ENCODE measurements around the gene POLE3. TPM values are rescaled to one million over a fixed set of nuclear protein-coding genes. Genes with fewer than 3 reads are reported as not detected.
"Not testable (repeated sequence)": the region's sequence is repeated elsewhere in the genome, so short reads cannot be mapped to it uniquely, and the experiment has no call there.

Gene POLE3
- total and polyA plus RNA-seq, 5 experiments from 2014 or later, result 59.5 to 138 (median 116) TPM

- DNase-seq (no peak), ATAC-seq (no peak)
- POLR2A ChIA-PET, result interaction anchor here (0.6 to 0.7 kb wide), 3 partner anchors 14 to 39 kb away, joined by 3 to 4 read pairs (median 4); partner anchors contain the start of genes C9orf43 and POLE3
- Mint-ChIP-seq H3K27ac (peak overlapping the region in 2 of 10 donors; percentile 8 to 59), H3K9me3 (no peaks in the 10 kb centered on the region), H3K27me3 (no peaks in the 10 kb centered on the region), H3K36me3 (peaks cover 0 to 15% (median 0%) of the 10 kb centered on the region in 3 donors), H3K4me3 (no peak overlapping the region), H3K4me1 (peaks cover 7 to 17% (median 13%) of the 10 kb centered on the region in 4 donors)
Observed at GRCh38 chr9:113370806-113371325, 39.6 kb downstream of the POLE3 start.

DNA sequence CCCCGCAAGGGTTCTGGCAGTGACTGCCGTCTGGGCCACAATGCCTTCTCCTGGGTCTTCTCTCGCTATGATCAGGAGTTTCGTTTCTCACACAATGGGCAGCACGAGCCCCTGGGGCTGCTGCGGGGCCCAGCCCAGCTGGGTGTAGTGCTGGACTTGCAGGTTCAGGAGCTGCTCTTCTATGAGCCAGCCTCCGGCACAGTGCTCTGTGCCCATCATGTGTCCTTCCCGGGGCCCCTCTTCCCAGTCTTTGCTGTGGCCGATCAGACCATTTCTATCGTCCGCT is 40.7 kb downstream of the POLE3 start:
- no peak overlapping the region for H3K4me3 Mint-ChIP-seq
- no peaks in the 10 kb centered on the region for H3K27me3 Mint-ChIP-seq
- POLR2A ChIA-PET, result interaction anchor here (0.6 kb wide), 1 partner anchor 18 kb away, joined by 6 read pairs; no protein-coding TSS in a partner anchor
- H3K4me1 Mint-ChIP-seq, result peaks cover 0 to 7% (median 3%) of the 10 kb centered on the region in 4 donors
- H3K36me3 Mint-ChIP-seq, result peaks cover 0 to 13% (median 0%) of the 10 kb centered on the region in 3 donors
- no peak for DNase-seq
- no peak for ATAC-seq
- H3K27ac Mint-ChIP-seq, result no peak overlapping the region
- H3K9me3 Mint-ChIP-seq, result no peaks in the 10 kb centered on the region

DNA sequence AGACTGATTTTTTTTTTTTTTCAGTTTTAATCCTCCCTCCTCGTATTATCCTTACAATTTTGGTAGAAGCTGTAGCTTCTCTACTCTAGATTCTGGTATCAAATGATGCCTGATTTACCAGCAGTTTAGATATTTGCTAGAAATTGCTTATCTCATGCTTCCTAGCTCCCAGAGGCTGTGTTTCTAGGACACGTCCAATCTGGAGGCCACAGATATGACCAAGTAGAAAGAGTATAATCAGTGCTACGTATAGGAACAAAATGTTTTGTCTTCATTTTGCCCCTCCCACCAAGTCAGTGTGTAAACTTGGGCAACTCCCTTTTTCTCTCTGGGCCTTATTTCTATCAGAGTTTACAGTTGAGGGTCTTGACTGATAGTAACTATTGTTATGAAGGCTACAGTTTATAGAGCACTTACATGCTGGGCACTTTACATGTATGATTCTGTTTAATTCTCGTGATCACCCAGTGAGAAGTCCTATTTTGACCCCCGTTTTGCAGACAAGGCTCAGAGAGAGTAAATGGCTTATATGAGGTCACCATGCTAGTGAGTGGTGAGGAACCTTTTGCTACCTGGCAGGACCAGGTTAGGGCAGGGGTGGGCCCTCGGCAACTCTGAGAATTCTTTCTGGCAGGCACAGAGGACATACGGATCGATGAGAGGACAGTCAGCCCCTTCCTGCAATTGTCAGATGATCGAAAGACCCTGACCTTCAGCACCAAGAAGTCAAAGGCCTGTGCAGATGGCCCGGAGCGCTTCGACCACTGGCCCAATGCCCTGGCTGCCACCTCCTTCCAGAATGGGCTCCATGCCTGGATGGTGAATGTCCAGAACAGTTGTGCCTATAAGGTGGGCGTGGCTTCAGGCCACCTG is 41.3 kb downstream of the POLE3 start:
- no peaks in the 10 kb centered on the region for H3K27me3 Mint-ChIP-seq
- ATAC-seq, result no peak
- H3K27ac Mint-ChIP-seq, result no peak overlapping the region
- POLR2A ChIA-PET, result no interaction called here
- peaks cover 0 to 5% (median 2%) of the 10 kb centered on the region in 4 donors for H3K4me1 Mint-ChIP-seq
- H3K36me3 Mint-ChIP-seq, result peaks cover 0 to 9% (median 0%) of the 10 kb centered on the region in 3 donors
- no peaks in the 10 kb centered on the region for H3K9me3 Mint-ChIP-seq
- no peak for DNase-seq
- H3K4me3 Mint-ChIP-seq, result no peak overlapping the region

GRCh38 chr9:113368348-113368981 is 42.0 kb downstream of the POLE3 start:
- Mint-ChIP-seq H3K4me3 (no peak overlapping the region), H3K36me3 (peaks cover 0 to 6% (median 0%) of the 10 kb centered on the region in 3 donors), H3K27me3 (no peaks in the 10 kb centered on the region), H3K4me1 (peaks cover 0 to 5% (median 2%) of the 10 kb centered on the region in 4 donors), H3K9me3 (no peaks in the 10 kb centered on the region), H3K27ac (no peak overlapping the region)
- ATAC-seq (no peak), DNase-seq (no peak)
- POLR2A ChIA-PET, result no interaction called here

DNA sequence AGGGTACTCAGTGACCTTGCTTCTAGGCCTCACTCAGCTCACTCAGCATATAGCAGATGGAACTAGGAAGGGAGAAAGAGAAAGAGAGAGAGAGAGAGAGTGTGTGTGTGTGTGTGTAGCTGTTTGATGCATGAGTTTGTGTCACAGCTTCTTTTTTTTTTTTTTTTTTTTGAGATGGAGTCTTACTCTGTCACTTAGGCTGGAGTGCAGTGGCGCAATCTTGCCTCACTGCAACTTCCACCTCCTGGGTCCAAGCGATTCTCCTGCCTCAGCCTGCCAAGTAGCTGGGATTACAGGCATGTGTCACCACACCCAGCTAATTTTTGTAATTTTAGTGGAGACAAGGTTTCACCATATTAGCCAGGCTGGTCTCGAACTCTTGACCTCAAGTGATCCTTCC is 44.8 kb downstream of the POLE3 start:
- H3K4me1 Mint-ChIP-seq, DNase-seq, H3K27ac Mint-ChIP-seq, H3K27me3 Mint-ChIP-seq, POLR2A ChIA-PET, ATAC-seq, H3K9me3 Mint-ChIP-seq, H3K4me3 Mint-ChIP-seq, H3K36me3 Mint-ChIP-seq: not testable (repeated sequence)

- Mint-ChIP-seq H3K27me3 (peaks cover 0 to 3% (median 0%) of the 10 kb centered on the region in 5 donors), H3K4me3 (no peak overlapping the region), H3K27ac (no peak overlapping the region), H3K4me1 (peaks cover 0 to 2% (median 0%) of the 10 kb centered on the region in 4 donors), H3K9me3 (no peaks in the 10 kb centered on the region), H3K36me3 (no peaks in the 10 kb centered on the region)
- POLR2A ChIA-PET, result interaction anchor here (0.7 kb wide), 1 partner anchor 20 kb away, joined by 3 read pairs; no protein-coding TSS in a partner anchor
- DNase-seq (no peak), ATAC-seq (no peak)
Observed at GRCh38 chr9:113364951-113365350, 45.5 kb downstream of the POLE3 start.

GRCh38 chr9:113363336-113363735 is 47.1 kb downstream of the POLE3 start:
- no peak overlapping the region for H3K4me3 Mint-ChIP-seq
- H3K27ac Mint-ChIP-seq, result no peak overlapping the region
- POLR2A ChIA-PET, result no interaction called here
- H3K36me3 Mint-ChIP-seq, result no peaks in the 10 kb centered on the region
- ATAC-seq, result no peak
- no peaks in the 10 kb centered on the region for H3K9me3 Mint-ChIP-seq
- H3K27me3 Mint-ChIP-seq, result peaks cover 0 to 3% (median 0%) of the 10 kb centered on the region in 5 donors
- H3K4me1 Mint-ChIP-seq, result peaks cover 0 to 2% (median 0%) of the 10 kb centered on the region in 4 donors
- no peak for DNase-seq

DNA sequence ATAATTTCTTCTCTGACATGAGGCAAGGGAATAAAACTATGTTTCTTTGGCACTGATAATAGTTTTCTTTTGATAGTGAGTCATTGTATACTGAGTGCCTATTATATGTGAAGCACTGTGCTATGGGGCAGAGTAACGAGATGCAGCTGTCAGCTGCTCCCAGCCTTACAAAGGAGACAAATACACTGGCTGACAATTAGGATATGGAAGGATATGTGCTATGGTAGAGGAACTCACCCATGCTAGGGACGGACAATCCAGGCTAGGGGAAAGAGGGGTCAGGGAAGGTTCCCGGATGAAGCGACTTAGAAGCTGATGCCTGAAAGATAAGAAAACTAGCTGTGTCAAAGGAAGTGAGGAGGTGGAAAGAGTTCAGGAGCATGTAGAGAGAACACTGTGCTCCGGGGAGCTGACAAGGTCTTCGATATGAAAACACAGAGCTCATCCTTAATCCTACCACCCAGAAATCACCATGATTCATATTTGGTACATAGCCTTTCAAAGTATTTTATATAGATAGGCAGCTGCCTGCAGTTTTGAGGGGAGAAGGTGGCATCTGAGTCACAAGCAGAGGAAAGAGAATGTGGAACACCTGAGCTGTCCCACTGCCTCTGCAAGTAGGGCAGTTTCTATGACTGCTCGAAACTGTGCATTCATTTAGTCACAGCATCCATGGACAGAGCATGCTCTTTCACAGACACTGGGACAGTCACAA is 49.0 kb downstream of the POLE3 start:
- H3K4me3 Mint-ChIP-seq, result no peak overlapping the region
- no peaks in the 10 kb centered on the region for H3K9me3 Mint-ChIP-seq
- DNase-seq, result no peak
- no peak for ATAC-seq
- peaks cover 0 to 2% (median 0%) of the 10 kb centered on the region in 4 donors for H3K4me1 Mint-ChIP-seq
- peaks cover 0 to 5% (median 0%) of the 10 kb centered on the region in 5 donors for H3K27me3 Mint-ChIP-seq
- POLR2A ChIA-PET, result no interaction called here
- H3K27ac Mint-ChIP-seq, result no peak overlapping the region
- H3K36me3 Mint-ChIP-seq, result no peaks in the 10 kb centered on the region

GRCh38 chr9:113360242-113360842 is 50.1 kb downstream of the POLE3 start:
- POLR2A ChIA-PET, result interaction anchor here (1.1 kb wide), 1 partner anchor 10 kb away, joined by 4 read pairs; no protein-coding TSS in a partner anchor
- H3K27me3 Mint-ChIP-seq, result peaks cover 0 to 5% (median 0%) of the 10 kb centered on the region in 5 donors
- ATAC-seq (no peak), DNase-seq (no peak)
- peaks cover 0 to 2% (median 0%) of the 10 kb centered on the region in 4 donors for H3K4me1 Mint-ChIP-seq
- no peaks in the 10 kb centered on the region for H3K36me3 Mint-ChIP-seq
- no peak overlapping the region for H3K4me3 Mint-ChIP-seq
- H3K9me3 Mint-ChIP-seq, result no peaks in the 10 kb centered on the region
- no peak overlapping the region for H3K27ac Mint-ChIP-seq

DNA sequence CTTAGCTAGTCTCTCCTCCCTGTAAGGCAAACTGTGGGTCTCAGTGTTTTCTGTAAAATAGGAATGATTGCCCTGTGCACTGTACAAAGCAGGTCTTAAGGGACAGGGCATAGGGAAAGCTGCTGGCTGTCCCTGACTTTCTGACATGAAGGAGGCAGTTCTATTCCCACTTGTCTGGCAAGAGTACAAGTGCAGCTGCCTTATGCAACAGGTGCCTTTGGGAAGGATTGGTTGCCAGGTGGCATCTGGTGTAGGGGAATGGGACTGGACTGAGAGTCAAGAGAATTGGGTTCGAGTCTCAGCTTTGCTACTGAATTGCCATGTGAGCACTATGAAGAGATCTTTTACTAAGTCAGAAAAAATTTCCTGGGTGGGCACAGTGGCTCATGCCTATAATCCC is 51.1 kb downstream of the POLE3 start:
- Mint-ChIP-seq H3K4me1 (peaks cover 0 to 2% (median 0%) of the 10 kb centered on the region in 4 donors), H3K36me3 (no peaks in the 10 kb centered on the region), H3K9me3 (no peaks in the 10 kb centered on the region), H3K27ac (no peak overlapping the region), H3K4me3 (no peak overlapping the region), H3K27me3 (peaks cover 0 to 5% (median 0%) of the 10 kb centered on the region in 5 donors)
- POLR2A ChIA-PET, result interaction anchor here (1.1 kb wide), 1 partner anchor 9 kb away, joined by 4 read pairs; no protein-coding TSS in a partner anchor
- no peak for ATAC-seq
- no peak for DNase-seq
